GM11168 (cell line): ENCODE data around the gene MPV17L.
"Not testable (repeated sequence)": the region's sequence is repeated elsewhere in the genome, so short reads cannot be mapped to it uniquely, and the experiment has no call there.

Source experiments
- in situ Hi-C: fragments of 300-500 bp; cut with MboI; formaldehyde crosslinking; loops from one replicate; pipeline ENCODE4 v1.12.0; 2022; ENCODE audit warnings: low sequenced_read_pairs; ENCODE audit not compliant: unreplicated experiment

Gene MPV17L

GRCh38 chr16:15407756-15408155, 12.2 kb downstream of the MPV17L start:
- in situ Hi-C loops: not testable (repeated sequence)

- in situ Hi-C loops: not testable (repeated sequence)
Measured at GRCh38 chr16:15409476-15409875, 13.9 kb downstream of the MPV17L start.

GRCh38 chr16:15415511-15415985, 20.0 kb downstream of the MPV17L start:
- in situ Hi-C loops: loop anchor here (10.0 kb wide), 1 partner anchor 289 kb away; no protein-coding TSS in a partner anchor

- in situ Hi-C loops: loop anchor here (10.0 kb wide), 1 partner anchor 288 kb away; no protein-coding TSS in a partner anchor
Measured at GRCh38 chr16:15417197-15417596, 21.6 kb downstream of the MPV17L start.

GRCh38 chr16:15418206-15418605, 22.7 kb downstream of the MPV17L start:
- in situ Hi-C loops: loop anchor here (10.0 kb wide), 1 partner anchor 287 kb away; no protein-coding TSS in a partner anchor

GRCh38 chr16:15421696-15422095, 26.1 kb downstream of the MPV17L start:
- in situ Hi-C loops: not testable (repeated sequence)

GRCh38 chr16:15422222-15422621, 26.7 kb downstream of the MPV17L start:
- in situ Hi-C loops: no loop called here

- in situ Hi-C loops: no loop called here
Measured at GRCh38 chr16:15425861-15426260, 30.3 kb downstream of the MPV17L start.

- in situ Hi-C loops: no loop called here
Measured at GRCh38 chr16:15426796-15427195, 31.2 kb downstream of the MPV17L start.

- in situ Hi-C loops: no loop called here
Measured at GRCh38 chr16:15427648-15428239, 32.2 kb downstream of the MPV17L start.

GRCh38 chr16:15430884-15431283, 35.3 kb downstream of the MPV17L start:
- in situ Hi-C loops: not testable (repeated sequence)

GRCh38 chr16:15434079-15434424, 38.5 kb downstream of the MPV17L start:
- in situ Hi-C loops: no loop called here

GRCh38 chr16:15434425-15435215, 39.1 kb downstream of the MPV17L start, which contains the start of gene BMERB1:
Gene BMERB1, plus strand, starts transcription at chr16:15434588. Its CDS starts 66 bp downstream, at chr16:15434654.
- in situ Hi-C loops: no loop called here

- in situ Hi-C loops: no loop called here
Measured at GRCh38 chr16:15435216-15435864, 39.8 kb downstream of the MPV17L start.

- in situ Hi-C loops: no loop called here
Measured at GRCh38 chr16:15439102-15439501, 43.5 kb downstream of the MPV17L start.

- in situ Hi-C loops: no loop called here
Measured at GRCh38 chr16:15439521-15439920, 44.0 kb downstream of the MPV17L start.

- in situ Hi-C loops: no loop called here
Measured at GRCh38 chr16:15440852-15441251, 45.3 kb downstream of the MPV17L start.

- in situ Hi-C loops: not testable (repeated sequence)
Measured at GRCh38 chr16:15442140-15442539, 46.6 kb downstream of the MPV17L start.

- in situ Hi-C loops: no loop called here
Measured at GRCh38 chr16:15443753-15444152, 48.2 kb downstream of the MPV17L start.

GRCh38 chr16:15444264-15444663, 48.7 kb downstream of the MPV17L start:
- in situ Hi-C loops: no loop called here

- in situ Hi-C loops: no loop called here
Measured at GRCh38 chr16:15445450-15445849, 49.9 kb downstream of the MPV17L start.
